Measurements from ENCODE around the gene SP4. TPM values are rescaled to one million over a fixed set of nuclear protein-coding genes. Genes with fewer than 3 reads are reported as not detected.

The SP4 gene
- total RNA-seq, 4 donors from 2014 or later: 4.2 to 16.5 (median 5.1) TPM

- peak overlapping the region; percentile 97 to 98 (median 98) for H3K27ac ChIP-seq
- H3K9me3 ChIP-seq: no peaks in the 10 kb centered on the region
- no peak for TF ChIP-seq POLR2A (IDR thresholded peaks at IDR 0.05)
- TF ChIP-seq CTCF (IDR thresholded peaks at IDR 0.05): no peak
- DNase-seq: no peak
- H3K36me3 ChIP-seq: no peaks in the 10 kb centered on the region
- peak overlapping the region; percentile 62 to 91 (median 84) for H3K4me3 ChIP-seq
- H3K4me1 ChIP-seq: peaks cover 0 to 36% (median 6%) of the 10 kb centered on the region in 4 donors
- H3K27me3 ChIP-seq: no peaks in the 10 kb centered on the region
Measured at GRCh38 chr7:21428659-21428941, 717 bp downstream of the SP4 start.

- TF ChIP-seq CTCF (IDR thresholded peaks at IDR 0.05): no peak
- TF ChIP-seq POLR2A (IDR thresholded peaks at IDR 0.05): no peak
- Histone ChIP-seq H3K27me3 (no peaks in the 10 kb centered on the region), H3K27ac (no peak overlapping the region), H3K4me1 (peaks cover 0 to 36% (median 6%) of the 10 kb centered on the region in 4 donors), H3K9me3 (no peaks in the 10 kb centered on the region), H3K4me3 (peak overlapping the region in 3 of 4 donors; percentile 83 to 91 (median 86)), H3K36me3 (no peaks in the 10 kb centered on the region)
- no peak for DNase-seq
Measured at GRCh38 chr7:21429021-21429420, 1.1 kb downstream of the SP4 start.

- DNase-seq: no peak
Measured at GRCh38 chr7:21429786-21430574, 2.1 kb downstream of the SP4 start.

GRCh38 chr7:21430575-21430954, 2.7 kb downstream of the SP4 start:
- H3K4me1 ChIP-seq: peaks cover 0 to 36% (median 6%) of the 10 kb centered on the region in 4 donors
- no peak overlapping the region for H3K27ac ChIP-seq
- H3K9me3 ChIP-seq: no peaks in the 10 kb centered on the region
- DNase-seq: no peak
- no peaks in the 10 kb centered on the region for H3K27me3 ChIP-seq
- H3K4me3 ChIP-seq: no peak overlapping the region
- H3K36me3 ChIP-seq: no peaks in the 10 kb centered on the region
- TF ChIP-seq CTCF (IDR thresholded peaks at IDR 0.05) (no peak), POLR2A (IDR thresholded peaks at IDR 0.05) (no peak)

More at GRCh38 chr7:21429786-21430574, 2.1 kb downstream of the SP4 start:
- Histone ChIP-seq H3K9me3 (no peaks in the 10 kb centered on the region), H3K27me3 (no peaks in the 10 kb centered on the region), H3K4me3 (no peak overlapping the region), H3K4me1 (peaks cover 0 to 36% (median 6%) of the 10 kb centered on the region in 4 donors), H3K36me3 (no peaks in the 10 kb centered on the region), H3K27ac (no peak overlapping the region)
- TF ChIP-seq CTCF (IDR thresholded peaks at IDR 0.05): no peak
- no peak for TF ChIP-seq POLR2A (IDR thresholded peaks at IDR 0.05)

GRCh38 chr7:21443149-21443841, 15.4 kb downstream of the SP4 start:
- no peak for DNase-seq
- H3K27me3 ChIP-seq: no peaks in the 10 kb centered on the region
- TF ChIP-seq CTCF (IDR thresholded peaks at IDR 0.05): no peak
- no peak for TF ChIP-seq POLR2A (IDR thresholded peaks at IDR 0.05)
- H3K27ac ChIP-seq: no peak overlapping the region
- no peaks in the 10 kb centered on the region for H3K9me3 ChIP-seq
- H3K4me3 ChIP-seq: no peak overlapping the region
- H3K36me3 ChIP-seq: no peaks in the 10 kb centered on the region
- no peaks in the 10 kb centered on the region for H3K4me1 ChIP-seq

Data from Peyer's patch (tissue), 4 donors.